SK-N-MC (cell line): Measurements from ENCODE around the gene CCR6.

ENCODE experiments used
- EZH2 ChIP-seq: fragments of 200-600 bp; sonication (generic); IDR thresholded peaks from one replicate; pipeline ENCODE4 v1.6.1; 2017; ENCODE audit warnings: antibody characterized with exemption
- POLR2AphosphoS5 ChIP-seq: IDR thresholded peaks from 2 replicates; pipeline ENCODE4 v1.6.1; 2012; ENCODE audit warnings: mild to moderate bottlenecking, low read depth, low read length, borderline replicate concordance

DNA sequence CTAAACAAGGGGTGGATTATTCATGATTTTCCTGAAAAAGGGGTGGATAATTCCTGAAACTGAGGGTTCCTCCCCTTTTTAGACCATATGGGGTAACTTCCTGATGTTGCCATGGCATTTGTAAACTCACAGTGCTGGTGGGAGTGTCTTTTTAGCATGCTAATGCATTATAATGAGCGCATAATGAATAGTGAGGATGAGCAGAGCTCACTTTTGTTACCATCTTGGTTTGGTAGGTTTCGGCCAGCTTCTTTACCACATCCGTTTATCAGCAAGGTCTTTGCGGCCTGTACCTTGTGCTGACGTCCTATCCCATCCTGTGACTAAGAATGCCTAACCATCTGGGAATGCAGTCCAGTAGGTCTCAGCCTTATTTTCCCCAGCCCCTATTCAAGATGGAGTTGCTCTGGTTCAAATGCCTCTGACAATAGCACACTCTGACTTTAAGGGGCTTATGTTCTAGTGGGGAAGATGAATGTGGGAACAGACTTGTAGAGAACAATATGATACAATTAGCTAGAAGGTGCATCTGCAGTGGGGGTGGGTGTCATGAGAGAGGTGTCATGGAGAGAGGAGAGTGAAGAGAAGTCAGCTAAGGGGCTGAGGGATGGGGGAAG lies 39.1 kb downstream of the CCR6 start:
- TF ChIP-seq POLR2AphosphoS5 (no peak), EZH2 (no peak)
